LNCaP clone FGC (cell line): ENCODE results near the gene CEBPZ.

Experiments
- DNase-seq: peaks from one replicate; pipeline ENCODE4 v3.0.0-alpha.2; 2011; ENCODE audit warnings: low read depth
- H3K4me3 ChIP-seq: 2 replicates; pipeline ENCODE4 v1.5.1; 2011; ENCODE audit warnings: mild to moderate bottlenecking, low read depth, low read length, control low read depth
- CTCF ChIP-seq: IDR thresholded peaks from 2 replicates; pipeline ENCODE4 v1.5.1; 2012; ENCODE audit warnings: mild to moderate bottlenecking; ENCODE audit not compliant: control insufficient read depth, insufficient read depth; ENCODE audit errors: extremely low read depth

The CEBPZ gene

GRCh38 chr2:37180006-37180639 lies 51.3 kb downstream of the CEBPZ start:
- no peak for DNase-seq
- H3K4me3 ChIP-seq, result no peak overlapping the region
- no peak for TF ChIP-seq CTCF

GRCh38 chr2:37173741-37174140 lies 57.7 kb downstream of the CEBPZ start:
- no peak overlapping the region for H3K4me3 ChIP-seq
- no peak for TF ChIP-seq CTCF
- DNase-seq, result no peak

GRCh38 chr2:37171624-37171950 lies 59.8 kb downstream of the CEBPZ start:
- no peak for TF ChIP-seq CTCF
- no peak overlapping the region for H3K4me3 ChIP-seq
- no peak for DNase-seq

GRCh38 chr2:37168217-37168981 lies 63.0 kb downstream of the CEBPZ start:
- no peak for DNase-seq
- peak; percentile 69 for TF ChIP-seq CTCF
- no peak overlapping the region for H3K4me3 ChIP-seq

- TF ChIP-seq CTCF, result no peak
- DNase-seq, result no peak
- H3K4me3 ChIP-seq, result no peak overlapping the region
These were observed 63.7 kb downstream of the CEBPZ start for GRCh38 chr2:37167636-37168180.

GRCh38 chr2:37164757-37165156 lies 66.6 kb downstream of the CEBPZ start:
- DNase-seq, result no peak
- H3K4me3 ChIP-seq, result no peak overlapping the region
- TF ChIP-seq CTCF, result no peak
